T-helper 2 cell treated with Interferon-gamma antibody and Interleukin-4, amounts not matched to agents 100 ng/mL and 5 ng/mL, for 36 hours (primary cell): ENCODE results near the gene CAV1. TPM values are rescaled to one million over a fixed set of nuclear protein-coding genes. Genes with fewer than 3 reads are reported as not detected.
"Not testable (repeated sequence)": the region's sequence is repeated elsewhere in the genome, so short reads cannot be mapped to it uniquely, and the experiment has no call there.

Source experiments
- intact Hi-C: fragments of 100-400 bp; cut with micrococcal nuclease; formaldehyde crosslinking; loops from one replicate; pipeline ENCODE4 v1.15.1; 2023
- total RNA-seq: library from RNA; stranded (reverse); gene quantifications from 2 replicates; pipeline ENCODE4 v1.2.3, GENCODE V29; 2022

Gene CAV1
- total RNA-seq, 1 donor from 2014 or later = not detected

DNA sequence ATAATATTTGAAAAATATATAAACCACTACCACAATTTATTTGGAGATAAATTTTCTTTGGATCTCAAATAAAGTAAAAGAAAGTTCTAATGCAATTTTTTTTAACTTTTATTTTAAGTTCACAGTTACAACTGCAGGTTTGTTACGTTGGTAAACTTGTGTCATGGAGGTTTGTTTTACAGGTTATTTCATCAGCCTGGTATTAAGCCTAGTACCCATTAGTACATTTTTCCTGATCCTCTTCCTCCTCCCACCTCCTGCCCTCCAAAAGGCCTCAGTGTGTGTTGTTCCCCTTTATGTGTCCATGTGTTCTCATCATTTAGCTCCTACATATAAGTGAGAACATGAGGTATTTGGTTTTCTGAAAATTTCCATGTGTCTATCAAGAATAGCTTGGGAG is 54.5 kb downstream of the CAV1 start:
- intact Hi-C loops = no loop called here

DNA sequence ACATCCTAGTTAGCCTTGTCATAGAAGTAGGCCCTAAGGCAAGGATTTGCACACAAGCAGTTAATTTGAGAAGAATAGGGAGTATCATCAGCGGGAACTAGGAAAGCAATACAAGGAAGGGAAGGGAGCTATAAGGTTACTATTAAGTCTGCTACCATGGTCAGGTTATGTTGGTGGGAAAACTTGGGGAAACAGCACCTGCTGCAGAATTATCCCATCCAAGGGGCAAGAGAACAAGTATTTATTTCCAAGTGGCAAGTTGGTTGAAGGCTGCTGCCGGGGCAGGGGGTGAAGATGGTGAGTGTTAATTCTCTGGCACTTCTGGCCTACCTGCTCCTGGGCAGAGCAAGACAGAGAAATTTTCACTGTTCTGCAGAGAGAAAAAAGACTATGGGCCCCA is 55.0 kb downstream of the CAV1 start:
- intact Hi-C loops = no loop called here

DNA sequence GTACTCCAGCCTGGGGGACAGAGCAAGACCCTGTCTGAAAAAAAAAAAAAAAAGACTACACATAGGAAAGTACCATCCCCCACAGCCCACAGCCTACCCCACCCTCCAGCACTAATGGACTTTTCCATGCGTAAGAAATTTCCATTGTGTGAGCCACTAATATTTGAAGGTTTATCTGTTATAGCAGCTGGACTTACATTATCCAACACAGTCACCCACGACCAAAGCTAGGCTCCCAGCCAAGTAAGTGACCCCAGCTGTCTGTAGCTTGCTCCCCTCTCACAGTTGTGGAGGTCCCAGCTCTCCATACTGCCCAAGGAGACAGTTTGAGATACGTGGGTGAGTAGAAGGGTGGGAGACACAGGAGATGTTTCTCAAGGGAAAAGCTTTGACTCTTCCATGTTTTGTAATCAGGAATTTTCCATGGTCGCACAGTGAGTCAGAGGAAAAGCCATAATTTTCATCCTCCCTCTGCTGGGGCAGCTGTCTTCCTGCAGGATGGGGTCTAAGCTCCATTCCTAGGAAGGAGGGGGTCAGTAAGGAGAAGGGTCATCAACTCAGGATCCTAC is 57.4 kb downstream of the CAV1 start:
- intact Hi-C loops = no loop called here

DNA sequence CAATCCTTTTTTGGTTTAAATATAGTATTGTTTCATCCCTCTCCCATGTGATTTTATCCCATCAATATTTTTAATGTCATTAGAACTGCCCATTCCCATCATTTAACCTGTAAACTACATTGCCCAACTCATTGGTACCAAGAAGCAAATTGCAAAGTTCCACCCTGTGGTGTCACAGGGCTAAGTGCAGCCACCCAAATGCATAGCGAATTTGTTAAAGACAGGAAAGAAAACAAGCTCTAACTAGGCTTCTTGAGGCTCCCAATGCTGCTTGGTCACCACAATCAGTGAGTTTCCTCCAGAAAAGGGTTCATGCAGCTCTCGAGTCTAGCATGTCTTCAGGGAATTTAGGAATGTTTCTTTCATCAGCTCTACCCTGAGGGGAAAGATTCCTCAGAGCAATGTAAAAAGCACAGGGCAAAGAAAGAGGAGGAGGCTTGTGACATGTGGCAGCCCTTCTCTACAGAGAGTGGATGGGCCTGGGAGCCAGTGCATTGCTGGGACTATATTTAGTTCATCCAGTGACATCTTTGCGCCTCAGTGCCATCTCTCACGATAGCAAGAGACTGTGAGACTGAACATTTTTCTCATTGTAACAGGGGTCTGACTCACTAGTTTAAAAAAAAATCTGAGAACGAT is 58.1 kb downstream of the CAV1 start:
- intact Hi-C loops = no loop called here

DNA sequence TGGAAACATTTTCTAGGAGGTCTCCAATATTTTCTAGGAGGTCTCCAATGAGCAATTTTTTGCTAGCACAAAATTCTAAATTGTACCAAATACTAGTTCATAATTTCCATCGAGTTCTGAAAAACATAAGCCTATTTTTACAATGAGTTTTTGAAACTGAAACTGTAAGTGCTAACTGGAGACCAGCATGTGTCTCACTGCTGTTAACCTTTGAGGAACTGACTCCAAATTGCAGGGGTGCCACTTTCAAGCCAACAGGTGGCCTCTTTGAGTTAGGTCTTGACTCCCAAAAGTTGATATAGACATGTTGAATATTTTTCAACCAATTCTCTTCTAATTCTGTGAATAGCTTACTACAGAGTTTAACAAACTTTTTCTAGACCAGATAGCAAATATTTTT is 58.8 kb downstream of the CAV1 start:
- intact Hi-C loops = no loop called here

DNA sequence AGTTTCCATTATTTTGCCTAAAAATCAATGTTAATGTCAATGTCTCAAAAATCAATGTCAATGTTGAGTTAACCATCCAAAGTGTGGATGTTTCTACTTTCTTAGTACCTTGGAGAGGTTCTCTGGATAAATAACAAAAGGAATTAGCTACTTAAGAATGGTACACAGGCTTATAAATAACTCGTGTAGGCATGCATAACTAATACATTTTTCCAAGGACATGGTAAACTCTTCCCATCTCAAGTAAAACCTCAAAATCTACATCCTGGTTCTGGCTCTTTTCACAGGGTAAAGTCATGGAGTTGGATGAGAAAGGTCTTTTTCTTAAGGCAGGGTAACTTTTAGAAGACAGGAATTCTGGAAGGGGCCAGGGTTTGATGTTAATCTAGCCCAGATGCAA is 59.9 kb downstream of the CAV1 start:
- intact Hi-C loops = no loop called here

DNA sequence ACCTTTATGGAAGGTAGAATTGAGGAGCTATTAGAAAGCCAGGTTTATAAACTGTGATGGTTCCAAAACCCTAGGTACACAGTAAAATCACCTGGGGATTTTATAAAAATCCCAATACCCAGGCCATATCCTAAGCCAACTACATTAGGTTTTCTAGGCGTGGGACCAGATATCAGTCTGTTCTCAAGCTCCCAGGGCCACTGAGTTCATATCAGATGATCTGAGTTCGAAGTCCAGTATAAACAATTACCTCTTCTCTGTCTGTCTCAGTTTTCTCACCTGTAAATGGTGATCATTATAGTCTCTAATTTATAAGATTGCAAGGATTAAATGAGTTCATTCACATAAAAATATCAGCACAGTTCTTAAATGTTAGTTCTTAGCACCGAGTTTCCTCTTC is 60.6 kb downstream of the CAV1 start:
- intact Hi-C loops = no loop called here

DNA sequence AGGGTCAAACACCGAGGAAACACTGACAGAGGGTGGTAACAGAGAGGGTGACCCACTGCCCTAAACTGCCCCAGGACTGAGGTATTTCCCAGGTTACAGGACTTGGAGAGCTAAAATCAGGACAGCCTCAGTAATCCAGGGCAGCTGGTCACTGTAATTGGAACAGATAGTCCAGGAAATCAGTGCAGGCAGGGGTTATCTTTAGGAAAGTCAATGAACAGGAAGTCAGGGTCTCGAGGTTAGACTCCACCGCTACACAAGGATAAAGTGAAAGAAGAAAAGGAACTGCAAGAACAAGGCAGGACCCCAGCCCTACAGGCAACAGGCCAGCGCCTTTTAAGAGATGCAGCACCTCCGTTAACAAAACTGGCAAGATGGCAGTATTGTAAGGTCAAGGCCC is 61.1 kb downstream of the CAV1 start:
- intact Hi-C loops = no loop called here

DNA sequence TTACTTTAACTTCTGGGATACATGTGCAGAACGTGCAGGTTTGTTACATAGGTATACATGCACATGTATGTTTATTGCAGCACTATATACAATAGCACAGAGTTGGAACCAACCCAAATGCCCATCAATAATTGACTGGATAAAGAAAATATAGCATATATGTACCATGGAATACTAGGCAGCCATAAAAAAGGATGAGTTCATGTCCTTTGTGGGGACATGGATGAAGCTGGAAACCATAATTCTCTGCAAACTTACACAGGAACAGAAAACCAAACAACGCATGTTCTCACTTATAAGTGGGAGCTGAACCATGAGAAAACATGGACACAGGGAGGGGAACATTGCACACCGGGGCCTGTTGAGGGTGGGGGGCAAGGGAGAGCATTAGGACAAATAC is 62.4 kb downstream of the CAV1 start:
- intact Hi-C loops = not testable (repeated sequence)

DNA sequence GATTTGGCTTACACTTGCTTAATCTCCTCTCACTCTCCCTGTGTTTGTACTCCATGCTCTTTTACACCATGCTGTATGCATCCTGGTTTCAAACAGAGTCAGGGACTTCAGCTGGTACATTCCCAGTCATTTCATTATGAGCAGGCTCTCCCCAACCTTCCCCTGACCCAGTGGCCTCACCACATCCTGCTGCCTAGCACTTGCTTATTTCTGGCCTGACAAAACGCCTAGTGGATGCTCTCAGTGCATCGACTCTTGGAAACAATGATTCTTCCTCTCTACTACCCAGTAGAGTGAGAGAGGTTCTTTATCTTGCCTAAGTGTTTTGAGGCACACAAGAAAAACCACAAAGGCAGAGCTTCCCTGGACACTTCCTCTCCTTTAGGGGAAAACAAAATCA is 63.4 kb downstream of the CAV1 start:
- intact Hi-C loops = loop anchor here (1.0 kb wide), 1 partner anchor 62 kb away; no protein-coding TSS in a partner anchor

DNA sequence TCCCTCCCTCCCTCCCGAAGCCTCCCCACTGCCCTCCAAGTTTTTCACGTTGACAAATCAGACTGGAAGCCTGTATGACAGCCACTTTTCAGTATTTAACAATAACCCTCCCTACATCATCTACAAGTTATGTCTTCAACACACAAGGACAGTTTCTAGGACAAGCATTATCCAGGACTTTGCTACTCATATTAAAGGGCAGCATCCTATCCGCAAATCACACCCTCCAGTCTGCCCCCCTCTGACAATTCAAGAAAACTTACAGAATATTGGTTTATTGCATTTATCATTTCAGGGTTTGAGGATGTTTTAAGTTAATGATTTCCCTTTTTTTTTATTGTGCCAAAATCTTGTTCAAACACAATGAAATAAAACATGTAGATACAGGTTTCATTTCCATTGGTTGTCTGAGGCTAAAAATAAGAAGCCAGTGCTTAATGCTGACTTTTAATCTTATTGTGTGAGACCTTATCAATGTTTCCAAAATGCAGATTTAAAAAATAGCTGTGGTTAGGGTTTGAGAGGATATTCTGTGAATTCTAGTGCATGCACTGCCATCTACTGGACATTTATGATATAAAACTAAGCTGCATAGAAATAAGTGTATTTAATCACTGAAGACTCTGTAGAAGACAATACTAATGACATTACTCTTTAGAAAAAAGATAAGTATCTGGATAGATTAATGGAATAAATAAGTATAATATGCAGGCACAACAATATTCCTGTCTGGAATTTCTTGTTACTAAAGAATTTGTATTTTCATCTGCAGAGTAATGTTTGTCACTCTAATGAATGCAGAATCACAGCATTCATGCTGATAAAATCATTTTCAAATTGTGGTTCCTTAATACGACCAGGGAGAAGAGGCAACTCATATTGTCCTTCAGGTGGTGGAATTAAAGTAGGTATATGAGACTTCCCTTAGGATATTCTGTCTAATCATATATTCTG is 64.1 kb downstream of the CAV1 start:
- intact Hi-C loops = loop anchor here (1.0 kb wide), 4 partner anchors 63 to 451 kb away; no protein-coding TSS in a partner anchor

DNA sequence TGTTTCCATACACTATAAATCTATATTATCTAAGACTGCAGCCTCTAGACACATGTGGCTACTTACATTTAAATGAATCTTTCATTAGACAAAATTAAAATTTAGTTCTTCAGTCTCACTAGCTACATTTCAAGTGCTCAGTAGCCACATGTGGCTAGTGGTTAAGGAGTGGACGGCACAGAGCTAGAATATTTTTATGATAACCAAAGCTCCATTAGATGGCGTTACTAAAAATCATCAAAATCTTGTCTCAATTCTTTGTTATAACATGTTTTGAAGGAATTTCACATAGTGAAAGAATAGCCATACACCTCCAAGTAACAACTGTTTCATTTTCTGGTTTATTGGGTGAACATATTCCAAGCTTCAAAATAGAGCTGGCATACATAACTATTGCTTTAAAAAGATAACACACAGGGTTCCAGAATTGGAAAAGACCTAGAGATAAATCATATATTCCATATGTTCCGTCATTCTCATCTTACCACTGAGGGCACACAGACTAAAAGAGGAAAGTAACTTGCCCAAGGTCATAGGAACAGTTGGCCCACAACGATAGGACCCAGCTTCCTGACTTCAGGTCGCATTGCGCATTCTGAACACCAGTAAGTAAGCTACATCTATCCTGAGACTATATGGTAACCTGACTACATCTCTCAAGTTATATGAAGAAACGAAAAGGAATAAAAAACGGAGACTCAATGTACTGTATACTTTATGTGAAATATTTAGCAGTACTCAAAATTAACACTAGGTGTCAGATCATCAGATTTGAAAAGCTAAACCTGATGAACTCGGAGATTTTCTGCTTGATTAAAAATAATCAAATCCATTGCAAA is 66.6 kb downstream of the CAV1 start:
- intact Hi-C loops = loop anchor here (1.0 to 5.0 kb wide), 2 partner anchors 196 to 218 kb away; no protein-coding TSS in a partner anchor

DNA sequence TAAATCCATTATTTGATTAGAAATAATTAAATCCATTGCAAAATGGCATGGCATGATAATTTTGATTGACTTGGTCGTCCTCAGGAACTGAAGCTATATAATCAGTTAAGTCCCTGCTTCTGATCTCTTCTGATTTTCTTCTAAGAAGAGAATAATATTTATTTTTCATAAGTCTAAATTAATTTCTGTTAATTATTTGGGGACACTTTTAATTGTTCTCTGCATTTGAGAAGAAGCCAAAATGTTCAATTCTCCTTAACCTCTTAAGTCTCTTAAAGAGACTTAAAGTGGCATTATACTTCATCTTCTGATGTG is 67.2 kb downstream of the CAV1 start:
- intact Hi-C loops = loop anchor here (5.0 kb wide), 1 partner anchor 195 kb away; no protein-coding TSS in a partner anchor

DNA sequence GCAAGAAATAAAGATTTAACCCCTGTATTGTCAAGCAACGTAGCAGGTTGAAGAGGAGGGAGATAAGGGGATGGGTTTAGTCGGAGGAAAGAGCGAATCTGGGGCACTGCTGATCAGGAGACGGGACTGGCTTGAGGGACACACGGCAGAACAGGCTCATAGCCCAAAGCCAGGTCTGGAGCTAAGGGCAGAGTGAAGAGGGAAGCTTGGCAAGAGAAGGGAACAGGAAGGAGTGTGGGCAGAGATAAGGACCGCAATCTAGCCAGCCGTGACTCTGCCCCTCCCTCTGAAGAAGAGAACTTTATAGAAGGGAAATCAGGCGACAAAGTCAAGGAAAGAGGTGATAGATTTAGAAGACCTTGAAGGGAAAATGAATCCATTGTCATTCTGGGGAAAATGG is 67.6 kb downstream of the CAV1 start:
- intact Hi-C loops = loop anchor here (5.0 kb wide), 1 partner anchor 195 kb away; no protein-coding TSS in a partner anchor

DNA sequence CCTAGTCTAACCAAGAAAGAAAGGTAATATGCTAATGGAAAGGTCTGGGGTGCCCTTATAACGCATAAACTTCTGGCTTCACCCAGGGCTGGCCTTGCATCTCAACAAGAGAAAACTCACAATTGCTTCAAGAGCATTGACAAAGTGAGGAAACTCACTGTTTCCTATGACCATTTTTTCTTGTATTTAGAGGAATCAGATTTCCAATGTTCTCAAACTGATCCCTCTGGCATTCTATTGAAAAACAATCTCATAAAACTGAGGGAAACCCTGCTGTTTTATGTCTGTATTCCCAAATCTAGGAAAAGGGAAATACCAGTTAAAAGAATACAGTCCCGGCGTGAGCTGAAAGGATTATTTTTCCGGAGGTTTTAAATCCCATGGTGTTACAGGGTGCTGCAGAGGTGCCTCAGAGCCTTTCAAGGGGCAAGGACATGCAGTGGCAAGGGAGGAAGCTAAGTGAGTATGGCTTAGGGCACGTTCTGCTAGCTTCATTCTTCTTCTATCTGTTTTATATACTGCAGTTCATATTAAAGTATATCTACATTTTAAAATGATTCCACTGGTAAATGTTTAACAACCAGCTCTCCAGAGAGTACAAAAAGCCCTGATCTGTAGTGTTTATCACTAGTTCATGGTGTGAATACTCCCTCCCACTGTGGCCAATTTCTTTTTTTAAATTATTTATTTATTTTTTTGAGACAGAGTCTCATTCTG is 68.7 kb downstream of the CAV1 start:
- intact Hi-C loops = loop anchor here (5.0 kb wide), 1 partner anchor 194 kb away; no protein-coding TSS in a partner anchor

DNA sequence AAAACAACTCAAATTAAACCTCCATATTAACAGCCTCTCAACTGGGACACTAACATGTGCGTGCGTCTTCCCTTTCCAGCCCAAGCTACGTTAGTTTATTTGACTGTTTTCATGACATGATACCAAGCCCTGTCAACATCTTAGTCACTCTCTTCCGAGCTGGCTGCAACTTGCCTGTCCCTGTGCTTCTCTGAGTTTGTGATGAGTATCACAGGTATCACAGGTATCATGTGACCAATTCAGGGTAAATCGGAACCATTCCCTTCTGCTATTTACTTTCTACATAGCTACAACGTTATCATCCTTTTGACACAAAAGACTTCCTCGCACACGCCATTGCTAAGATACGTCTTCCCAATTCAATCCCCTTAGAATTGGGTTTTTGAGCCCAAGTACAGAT is 70.2 kb downstream of the CAV1 start:
- intact Hi-C loops = no loop called here

DNA sequence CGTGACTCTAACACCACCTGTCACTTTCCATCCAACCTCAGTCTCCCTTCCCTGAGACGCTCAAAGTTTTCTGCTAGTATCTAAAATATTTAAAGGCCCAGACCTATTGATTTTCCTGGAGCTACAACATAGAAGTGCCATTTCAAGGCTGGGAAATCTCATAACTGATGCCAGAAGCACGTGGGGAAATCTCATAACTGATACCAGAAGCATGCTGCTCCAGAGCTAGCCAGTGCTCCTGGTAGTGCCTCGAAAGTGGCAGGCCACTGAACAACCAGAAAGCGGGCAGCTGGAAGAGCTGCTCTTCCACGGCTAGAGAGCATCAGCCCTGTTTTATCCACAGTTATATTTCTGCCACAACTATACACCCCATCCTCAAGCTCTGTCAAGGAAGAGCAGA is 72.5 kb downstream of the CAV1 start:
- intact Hi-C loops = no loop called here

DNA sequence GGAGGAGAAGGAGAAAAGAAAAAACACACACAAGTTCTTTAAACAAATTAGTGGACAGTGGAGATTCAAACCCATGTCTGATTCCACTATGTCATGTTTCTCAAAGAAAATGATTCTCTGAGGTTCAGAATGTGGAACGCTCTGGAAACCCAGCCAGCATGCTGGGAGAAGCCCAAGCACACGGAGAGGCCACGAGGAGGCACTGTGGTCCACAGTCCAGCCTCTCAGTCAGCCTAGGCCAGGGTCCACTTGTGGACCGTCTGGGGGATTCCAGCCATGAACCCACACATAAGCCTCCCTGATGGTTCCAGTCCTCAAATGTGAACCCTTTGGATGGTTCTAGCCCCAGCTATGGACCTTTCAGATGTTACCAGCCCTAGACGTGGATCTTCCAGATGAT is 73.4 kb downstream of the CAV1 start:
- intact Hi-C loops = no loop called here

DNA sequence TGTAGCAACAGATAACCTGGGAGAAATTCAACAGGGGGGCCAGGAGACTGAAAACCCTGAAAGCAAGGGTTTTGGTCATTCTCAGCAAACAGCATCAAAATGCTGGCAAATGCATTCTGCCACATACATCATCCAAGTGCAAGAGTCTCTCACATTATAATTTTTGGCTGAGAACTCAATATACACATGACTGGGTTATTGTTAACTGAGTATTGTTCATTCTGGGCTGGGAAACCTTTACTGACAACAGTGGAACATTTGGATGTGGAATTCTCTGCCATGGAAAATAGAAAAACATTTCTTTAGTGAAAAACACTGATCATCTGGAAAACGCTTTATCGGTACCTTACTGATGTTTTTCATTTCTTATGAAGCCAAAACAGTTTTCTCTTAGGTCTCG is 74.0 kb downstream of the CAV1 start:
- intact Hi-C loops = no loop called here

DNA sequence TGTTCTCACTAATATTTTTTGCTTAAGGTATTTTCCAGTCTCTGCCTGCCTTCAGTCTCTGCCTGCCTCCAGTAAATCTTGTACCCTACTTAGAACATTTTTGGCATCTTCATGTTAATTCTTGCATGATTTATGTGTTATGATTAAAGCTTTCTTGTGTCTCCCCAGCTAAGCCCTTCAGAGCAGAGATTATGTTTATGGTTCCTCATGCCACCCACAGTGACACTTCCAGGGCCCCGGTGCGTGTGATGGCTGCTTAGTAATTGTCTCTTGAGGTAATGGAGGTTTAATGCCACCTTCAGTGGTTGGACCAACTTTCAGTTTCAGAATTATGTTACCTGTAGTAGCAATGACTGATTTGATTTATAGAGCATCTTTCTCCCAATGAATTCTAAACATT is 76.6 kb downstream of the CAV1 start:
- intact Hi-C loops = no loop called here

DNA sequence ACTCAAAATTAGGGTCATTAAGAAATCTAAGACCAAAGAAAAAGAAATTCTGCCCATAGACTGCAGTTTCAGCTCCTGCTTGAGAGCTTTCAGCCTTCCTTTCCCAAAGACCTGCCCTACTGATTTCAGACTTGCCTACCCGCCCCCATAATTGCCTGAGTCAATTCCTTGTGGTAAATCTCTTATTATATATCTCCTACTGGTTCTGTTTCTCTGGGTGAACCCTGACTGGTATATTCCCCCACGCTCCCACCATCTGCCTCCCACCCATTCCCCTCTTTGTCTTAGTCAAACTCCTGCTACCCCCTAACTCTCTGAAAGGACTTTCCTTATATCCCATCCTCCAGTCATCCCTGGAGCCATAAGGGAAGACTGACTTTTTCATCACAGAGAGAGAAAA is 82.5 kb downstream of the CAV1 start:
- intact Hi-C loops = no loop called here
